ENCODE measurements around the gene C2CD2.

DNA sequence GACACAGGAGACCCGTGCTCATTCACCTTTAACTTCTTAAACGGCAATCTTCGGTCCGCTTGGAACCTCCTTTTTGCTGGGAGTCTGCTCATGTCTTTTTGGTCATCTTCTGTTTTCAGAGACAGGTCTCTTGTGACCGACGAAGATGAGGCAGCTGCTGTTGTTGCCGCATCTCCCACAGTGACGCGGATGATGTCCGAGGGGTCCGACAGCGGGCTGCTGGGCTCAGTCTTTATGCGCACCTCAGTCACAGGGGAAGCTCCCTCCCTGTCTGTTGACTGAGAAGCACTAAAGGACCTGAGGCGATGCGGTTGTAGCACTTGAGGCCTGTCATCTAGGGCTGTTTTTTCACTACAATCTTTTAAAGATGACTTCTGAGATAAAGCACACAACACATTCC, 38.8 kb upstream of the C2CD2 start:
- TF ChIP-seq YY1 (IDR thresholded peaks at IDR 0.05; ENCODE audit: low read depth, low read length) (no peak), RAD21 (IDR thresholded peaks at IDR 0.05 in 1 of 2, conservative IDR thresholded peaks at IDR 0.05 in 1 of 2; ENCODE audit: low read depth in 2 of 2, low read length in 2 of 2) (no peak), FOSL1 (IDR thresholded peaks at IDR 0.05; ENCODE audit: insufficient read depth, low read depth, low read length) (no peak), SRF (IDR thresholded peaks at IDR 0.05; ENCODE audit: low read depth, low read length) (no peak), JUND (IDR thresholded peaks at IDR 0.05; ENCODE audit: low read length) (no peak), ZNF274 (IDR thresholded peaks at IDR 0.05; ENCODE audit: borderline replicate concordance, extremely low read depth, low read length) (no peak), RFX5 (IDR thresholded peaks at IDR 0.05; ENCODE audit: borderline replicate concordance, low read depth, low read length) (no peak), POLR2AphosphoS5 (IDR thresholded peaks at IDR 0.05; ENCODE audit: low read depth, low read length) (no peak)
